ENCODE data around the gene FGG.

GRCh38 chr4:154609532-154609931 lies 2.9 kb downstream of the FGG start:
- TF ChIP-seq CTCF (IDR thresholded peaks at IDR 0.05), result no peak
- TF ChIP-seq POLR2A (IDR thresholded peaks at IDR 0.05), result no peak

Data from Peyer's patch (tissue), 4 donors.